H1 (cell line): ENCODE results near the gene RADIL. TPM values are rescaled to one million over a fixed set of nuclear protein-coding genes. Genes with fewer than 3 reads are reported as not detected.

ENCODE experiments used
- BACH1 ChIP-seq: IDR thresholded peaks from 2 replicates; pipeline ENCODE4 v1.6.1; 2012; ENCODE audit warnings: low read length, improper control_type of control experiment
- EZH2 ChIP-seq: fragments of 200-600 bp; sonication (generic); IDR thresholded peaks from 2 replicates; pipeline ENCODE4 v1.7.1; 2012; ENCODE audit warnings: low read depth, mild to moderate bottlenecking, moderate library complexity, low read length, inconsistent platforms; ENCODE audit not compliant: severe bottlenecking
- JUN ChIP-seq: IDR thresholded peaks from 2 replicates; pipeline ENCODE4 v1.6.1; 2011; ENCODE audit warnings: low read depth, mild to moderate bottlenecking, improper control_type of control experiment, low read length
- KDM4A ChIP-seq: IDR thresholded peaks from one replicate; pipeline ENCODE4 v1.7.1; 2012; ENCODE audit warnings: low read depth, mild to moderate bottlenecking, moderate library complexity, low read length, inconsistent platforms; ENCODE audit not compliant: severe bottlenecking
- RBBP5 ChIP-seq: IDR thresholded peaks from 2 replicates; pipeline ENCODE4 v1.7.1; 2012; ENCODE audit warnings: low read depth, mild to moderate bottlenecking, inconsistent platforms, low read length, moderate library complexity, borderline replicate concordance
- SIX5 ChIP-seq: IDR thresholded peaks from 2 replicates; pipeline ENCODE4 v1.6.1; 2011; ENCODE audit warnings: mild to moderate bottlenecking, low read depth, low read length
- TAF1 ChIP-seq: IDR thresholded peaks from 2 replicates; pipeline ENCODE4 v1.6.1; 2011; ENCODE audit warnings: mild to moderate bottlenecking, low read depth, low read length
- TAF7 ChIP-seq: optimal IDR thresholded peaks from 2 replicates; pipeline ENCODE3; 2011; ENCODE audit warnings: low read depth, mild to moderate bottlenecking, inconsistent platforms, low read length, moderate library complexity, borderline replicate concordance
- YY1 ChIP-seq: IDR thresholded peaks from 2 replicates; pipeline ENCODE4 v1.6.1; 2011; ENCODE audit warnings: low read depth, mild to moderate bottlenecking, low read length
- polyA plus RNA-seq, 7 experiments: library from polyadenylated mRNA; depleted of rRNA in 3 of 7; stranded (reverse) in 5 of 7; unstranded in 2 of 7; fragments of >200 nt in 5 of 7; fragments of 200-250 nt in 2 of 7; gene quantifications; 1 replicate in 5 of 7; 2 replicates in 1 of 7; 4 replicates in 1 of 7; pipeline versions ENCODE4 v1.2.1 to v1.2.3, GENCODE V29; 2011 to 2013; ENCODE audit warnings: missing spikeins in 2 of 7, mixed read lengths in 2 of 7
- total RNA-seq: library from RNA; stranded (reverse); fragmentation: NEBNext Ultra II Directional; extraction: Animal tissue kit (Norgen Biotek cat#: 25700); gene quantifications from 2 replicates; pipeline ENCODE4 v1.2.1, GENCODE V29; 2021
- TF ChIP-seq, protein P1 (sequence below): fragments of 300-600 bp; sonication (generic); IDR thresholded peaks from 2 replicates; pipeline ENCODE4 v1.7.1; 2012; ENCODE audit warnings: low read length, moderate library complexity, mild to moderate bottlenecking, inconsistent platforms; ENCODE audit not compliant: insufficient replicate concordance
- TF ChIP-seq, protein P2 (sequence below): IDR thresholded peaks from 2 replicates; pipeline ENCODE4 v1.6.1; 2012; ENCODE audit warnings: inconsistent platforms

RADIL gene
- total and polyA plus RNA-seq, 2 of the 8 experiments (the other 6 are each of a cell fraction or from before 2014, with no cell fraction given) = 5.0 to 5.4 TPM

DNA sequence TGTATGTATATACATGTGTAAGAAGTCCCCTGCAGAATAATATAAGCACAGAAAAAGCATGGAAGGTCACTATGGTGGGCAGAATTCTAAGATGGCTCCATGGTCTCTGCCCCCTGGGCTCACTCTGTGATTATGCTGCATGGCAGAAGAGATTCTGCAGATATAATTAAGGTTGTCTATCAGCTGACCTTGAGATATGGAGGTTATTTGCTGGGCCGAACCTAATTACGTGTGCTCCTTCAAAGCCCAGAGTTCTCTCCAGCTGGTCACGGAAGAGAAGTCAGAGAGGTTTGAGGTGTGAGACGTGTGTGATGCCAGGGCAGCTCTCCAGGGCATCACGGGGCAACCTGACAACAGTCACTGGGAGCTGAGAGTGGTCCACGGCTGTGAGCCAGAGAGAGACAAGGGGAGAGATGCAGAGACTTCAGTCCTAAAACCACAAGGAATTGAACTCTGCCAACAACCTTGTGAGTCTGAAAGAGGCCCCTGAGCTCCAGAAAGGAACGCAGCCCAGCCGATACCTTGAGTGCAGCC is 33.2 kb downstream of the RADIL start (continued):
- TF ChIP-seq, protein P1, sequence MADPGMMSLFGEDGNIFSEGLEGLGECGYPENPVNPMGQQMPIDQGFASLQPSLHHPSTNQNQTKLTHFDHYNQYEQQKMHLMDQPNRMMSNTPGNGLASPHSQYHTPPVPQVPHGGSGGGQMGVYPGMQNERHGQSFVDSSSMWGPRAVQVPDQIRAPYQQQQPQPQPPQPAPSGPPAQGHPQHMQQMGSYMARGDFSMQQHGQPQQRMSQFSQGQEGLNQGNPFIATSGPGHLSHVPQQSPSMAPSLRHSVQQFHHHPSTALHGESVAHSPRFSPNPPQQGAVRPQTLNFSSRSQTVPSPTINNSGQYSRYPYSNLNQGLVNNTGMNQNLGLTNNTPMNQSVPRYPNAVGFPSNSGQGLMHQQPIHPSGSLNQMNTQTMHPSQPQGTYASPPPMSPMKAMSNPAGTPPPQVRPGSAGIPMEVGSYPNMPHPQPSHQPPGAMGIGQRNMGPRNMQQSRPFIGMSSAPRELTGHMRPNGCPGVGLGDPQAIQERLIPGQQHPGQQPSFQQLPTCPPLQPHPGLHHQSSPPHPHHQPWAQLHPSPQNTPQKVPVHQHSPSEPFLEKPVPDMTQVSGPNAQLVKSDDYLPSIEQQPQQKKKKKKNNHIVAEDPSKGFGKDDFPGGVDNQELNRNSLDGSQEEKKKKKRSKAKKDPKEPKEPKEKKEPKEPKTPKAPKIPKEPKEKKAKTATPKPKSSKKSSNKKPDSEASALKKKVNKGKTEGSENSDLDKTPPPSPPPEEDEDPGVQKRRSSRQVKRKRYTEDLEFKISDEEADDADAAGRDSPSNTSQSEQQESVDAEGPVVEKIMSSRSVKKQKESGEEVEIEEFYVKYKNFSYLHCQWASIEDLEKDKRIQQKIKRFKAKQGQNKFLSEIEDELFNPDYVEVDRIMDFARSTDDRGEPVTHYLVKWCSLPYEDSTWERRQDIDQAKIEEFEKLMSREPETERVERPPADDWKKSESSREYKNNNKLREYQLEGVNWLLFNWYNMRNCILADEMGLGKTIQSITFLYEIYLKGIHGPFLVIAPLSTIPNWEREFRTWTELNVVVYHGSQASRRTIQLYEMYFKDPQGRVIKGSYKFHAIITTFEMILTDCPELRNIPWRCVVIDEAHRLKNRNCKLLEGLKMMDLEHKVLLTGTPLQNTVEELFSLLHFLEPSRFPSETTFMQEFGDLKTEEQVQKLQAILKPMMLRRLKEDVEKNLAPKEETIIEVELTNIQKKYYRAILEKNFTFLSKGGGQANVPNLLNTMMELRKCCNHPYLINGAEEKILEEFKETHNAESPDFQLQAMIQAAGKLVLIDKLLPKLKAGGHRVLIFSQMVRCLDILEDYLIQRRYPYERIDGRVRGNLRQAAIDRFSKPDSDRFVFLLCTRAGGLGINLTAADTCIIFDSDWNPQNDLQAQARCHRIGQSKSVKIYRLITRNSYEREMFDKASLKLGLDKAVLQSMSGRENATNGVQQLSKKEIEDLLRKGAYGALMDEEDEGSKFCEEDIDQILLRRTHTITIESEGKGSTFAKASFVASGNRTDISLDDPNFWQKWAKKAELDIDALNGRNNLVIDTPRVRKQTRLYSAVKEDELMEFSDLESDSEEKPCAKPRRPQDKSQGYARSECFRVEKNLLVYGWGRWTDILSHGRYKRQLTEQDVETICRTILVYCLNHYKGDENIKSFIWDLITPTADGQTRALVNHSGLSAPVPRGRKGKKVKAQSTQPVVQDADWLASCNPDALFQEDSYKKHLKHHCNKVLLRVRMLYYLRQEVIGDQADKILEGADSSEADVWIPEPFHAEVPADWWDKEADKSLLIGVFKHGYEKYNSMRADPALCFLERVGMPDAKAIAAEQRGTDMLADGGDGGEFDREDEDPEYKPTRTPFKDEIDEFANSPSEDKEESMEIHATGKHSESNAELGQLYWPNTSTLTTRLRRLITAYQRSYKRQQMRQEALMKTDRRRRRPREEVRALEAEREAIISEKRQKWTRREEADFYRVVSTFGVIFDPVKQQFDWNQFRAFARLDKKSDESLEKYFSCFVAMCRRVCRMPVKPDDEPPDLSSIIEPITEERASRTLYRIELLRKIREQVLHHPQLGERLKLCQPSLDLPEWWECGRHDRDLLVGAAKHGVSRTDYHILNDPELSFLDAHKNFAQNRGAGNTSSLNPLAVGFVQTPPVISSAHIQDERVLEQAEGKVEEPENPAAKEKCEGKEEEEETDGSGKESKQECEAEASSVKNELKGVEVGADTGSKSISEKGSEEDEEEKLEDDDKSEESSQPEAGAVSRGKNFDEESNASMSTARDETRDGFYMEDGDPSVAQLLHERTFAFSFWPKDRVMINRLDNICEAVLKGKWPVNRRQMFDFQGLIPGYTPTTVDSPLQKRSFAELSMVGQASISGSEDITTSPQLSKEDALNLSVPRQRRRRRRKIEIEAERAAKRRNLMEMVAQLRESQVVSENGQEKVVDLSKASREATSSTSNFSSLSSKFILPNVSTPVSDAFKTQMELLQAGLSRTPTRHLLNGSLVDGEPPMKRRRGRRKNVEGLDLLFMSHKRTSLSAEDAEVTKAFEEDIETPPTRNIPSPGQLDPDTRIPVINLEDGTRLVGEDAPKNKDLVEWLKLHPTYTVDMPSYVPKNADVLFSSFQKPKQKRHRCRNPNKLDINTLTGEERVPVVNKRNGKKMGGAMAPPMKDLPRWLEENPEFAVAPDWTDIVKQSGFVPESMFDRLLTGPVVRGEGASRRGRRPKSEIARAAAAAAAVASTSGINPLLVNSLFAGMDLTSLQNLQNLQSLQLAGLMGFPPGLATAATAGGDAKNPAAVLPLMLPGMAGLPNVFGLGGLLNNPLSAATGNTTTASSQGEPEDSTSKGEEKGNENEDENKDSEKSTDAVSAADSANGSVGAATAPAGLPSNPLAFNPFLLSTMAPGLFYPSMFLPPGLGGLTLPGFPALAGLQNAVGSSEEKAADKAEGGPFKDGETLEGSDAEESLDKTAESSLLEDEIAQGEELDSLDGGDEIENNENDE = no peak
- TF ChIP-seq JUN = no peak
- TF ChIP-seq, protein P2, sequence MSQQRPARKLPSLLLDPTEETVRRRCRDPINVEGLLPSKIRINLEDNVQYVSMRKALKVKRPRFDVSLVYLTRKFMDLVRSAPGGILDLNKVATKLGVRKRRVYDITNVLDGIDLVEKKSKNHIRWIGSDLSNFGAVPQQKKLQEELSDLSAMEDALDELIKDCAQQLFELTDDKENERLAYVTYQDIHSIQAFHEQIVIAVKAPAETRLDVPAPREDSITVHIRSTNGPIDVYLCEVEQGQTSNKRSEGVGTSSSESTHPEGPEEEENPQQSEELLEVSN = no peak
- no peak for TF ChIP-seq EZH2
- TF ChIP-seq SIX5 = no peak
- TF ChIP-seq TAF7 = no peak
- TF ChIP-seq RBBP5 = no peak
- TF ChIP-seq KDM4A = no peak
- no peak for TF ChIP-seq BACH1
- TF ChIP-seq TAF1 = no peak
- TF ChIP-seq YY1 = no peak
